Middle frontal gyrus (tissue), 1 donor: Measurements from ENCODE around the gene MEGF10.

Experiments
- DNase-seq: peaks from one replicate; pipeline ENCODE4 v3.0.0-alpha.2; 2015; ENCODE audit warnings: low spot score; ENCODE audit errors: extremely low spot score

Gene MEGF10

GRCh38 chr5:127434588-127434987 lies 144.0 kb downstream of the MEGF10 start:
- DNase-seq = no peak

GRCh38 chr5:127435821-127436220 lies 145.2 kb downstream of the MEGF10 start:
- DNase-seq = no peak

- DNase-seq = no peak
Measured at GRCh38 chr5:127439644-127440043, 149.0 kb downstream of the MEGF10 start.

- no peak for DNase-seq
Measured at GRCh38 chr5:127440831-127441230, 150.2 kb downstream of the MEGF10 start.

GRCh38 chr5:127441799-127442484 lies 151.3 kb downstream of the MEGF10 start:
- DNase-seq = no peak

GRCh38 chr5:127444171-127444570 lies 153.6 kb downstream of the MEGF10 start:
- DNase-seq = no peak

- DNase-seq = no peak
Measured at GRCh38 chr5:127445328-127445727, 154.7 kb downstream of the MEGF10 start.

- no peak for DNase-seq
Measured at GRCh38 chr5:127446626-127447025, 156.0 kb downstream of the MEGF10 start.

- no peak for DNase-seq
Measured at GRCh38 chr5:127447827-127448226, 157.2 kb downstream of the MEGF10 start.

GRCh38 chr5:127450046-127450445 lies 159.4 kb downstream of the MEGF10 start:
- DNase-seq = no peak

- no peak for DNase-seq
Measured at GRCh38 chr5:127451096-127451495, 160.5 kb downstream of the MEGF10 start.

GRCh38 chr5:127452626-127453025 lies 162.0 kb downstream of the MEGF10 start:
- DNase-seq = no peak

GRCh38 chr5:127471211-127471610 lies 180.6 kb downstream of the MEGF10 start:
- no peak for DNase-seq

- DNase-seq = no peak
Measured at GRCh38 chr5:127472700-127473099, 182.1 kb downstream of the MEGF10 start.

- no peak for DNase-seq
Measured at GRCh38 chr5:127486471-127486870, 195.9 kb downstream of the MEGF10 start.

- DNase-seq = peak; percentile 46
Measured at GRCh38 chr5:127492854-127493738, 202.5 kb downstream of the MEGF10 start.

GRCh38 chr5:127498548-127498947 lies 208.0 kb downstream of the MEGF10 start:
- DNase-seq = no peak

GRCh38 chr5:127505905-127506304 lies 215.3 kb downstream of the MEGF10 start:
- no peak for DNase-seq

GRCh38 chr5:127506616-127507015 lies 216.0 kb downstream of the MEGF10 start:
- no peak for DNase-seq

GRCh38 chr5:127508644-127509373 lies 218.2 kb downstream of the MEGF10 start:
- no peak for DNase-seq
